Right lobe of liver (tissue), 4 donors: Measurements from ENCODE around the gene POFUT2.

Experiments used
- POLR2A ChIP-seq: fragments of 450-650 bp; IDR thresholded peaks from one replicate; pipeline ENCODE4 v1.6.1; 2017; ENCODE audit warnings: antibody characterized with exemption, mild to moderate bottlenecking
- TF ChIP-seq, protein P1 (sequence below), 4 donors: fragments of 200-600 bp in 3 of 4; fragments of 450-650 bp in 1 of 4; IDR thresholded peaks; one replicate each; pipeline versions ENCODE4 v1.5.1 to v1.8.0; 2016 to 2022; ENCODE audit warnings: antibody characterized with exemption in 4 of 4, mild to moderate bottlenecking in 2 of 4
- donor health status: DM: no; HTN: no; CAD: no.
- donor health status: DM: no; HTN: no; CAD: no.
- donor health status: DM: no; HTN: yes; CAD: no.

DNA sequence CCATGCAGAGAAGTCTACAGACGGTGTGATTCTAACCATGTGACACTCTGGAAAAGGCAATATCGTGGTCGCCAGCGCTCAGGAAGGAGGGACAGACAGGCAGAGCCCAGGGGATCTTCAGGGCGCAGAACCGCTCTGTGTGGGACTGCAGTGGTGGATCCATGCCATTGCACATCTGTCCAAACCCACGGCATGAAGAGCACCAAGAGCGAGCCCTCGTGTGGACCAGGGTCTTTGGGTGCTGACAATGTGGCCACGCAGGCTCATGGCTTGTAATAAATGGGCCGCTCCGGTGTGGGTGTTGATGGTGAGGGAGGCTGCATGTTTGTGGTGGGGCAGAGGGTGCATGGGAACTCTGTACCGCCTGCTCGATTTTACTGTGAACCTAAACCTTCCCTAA, 25.3 kb upstream of the POFUT2 start:
- TF ChIP-seq, protein P1, sequence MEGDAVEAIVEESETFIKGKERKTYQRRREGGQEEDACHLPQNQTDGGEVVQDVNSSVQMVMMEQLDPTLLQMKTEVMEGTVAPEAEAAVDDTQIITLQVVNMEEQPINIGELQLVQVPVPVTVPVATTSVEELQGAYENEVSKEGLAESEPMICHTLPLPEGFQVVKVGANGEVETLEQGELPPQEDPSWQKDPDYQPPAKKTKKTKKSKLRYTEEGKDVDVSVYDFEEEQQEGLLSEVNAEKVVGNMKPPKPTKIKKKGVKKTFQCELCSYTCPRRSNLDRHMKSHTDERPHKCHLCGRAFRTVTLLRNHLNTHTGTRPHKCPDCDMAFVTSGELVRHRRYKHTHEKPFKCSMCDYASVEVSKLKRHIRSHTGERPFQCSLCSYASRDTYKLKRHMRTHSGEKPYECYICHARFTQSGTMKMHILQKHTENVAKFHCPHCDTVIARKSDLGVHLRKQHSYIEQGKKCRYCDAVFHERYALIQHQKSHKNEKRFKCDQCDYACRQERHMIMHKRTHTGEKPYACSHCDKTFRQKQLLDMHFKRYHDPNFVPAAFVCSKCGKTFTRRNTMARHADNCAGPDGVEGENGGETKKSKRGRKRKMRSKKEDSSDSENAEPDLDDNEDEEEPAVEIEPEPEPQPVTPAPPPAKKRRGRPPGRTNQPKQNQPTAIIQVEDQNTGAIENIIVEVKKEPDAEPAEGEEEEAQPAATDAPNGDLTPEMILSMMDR (IDR thresholded peaks at IDR 0.05) = no peak
- no peak for TF ChIP-seq POLR2A
